Uterus (tissue), 2 donors: ENCODE data around the gene C4orf50.

Source experiments
- POLR2A ChIP-seq, 2 donors: fragments of 450-650 bp; IDR thresholded peaks; one replicate each; pipeline ENCODE4 v1.6.1; 2016; ENCODE audit warnings: antibody characterized with exemption in 2 of 2, mild to moderate bottlenecking in 1 of 2, moderate library complexity in 1 of 2
- TF ChIP-seq, protein P1 (sequence below), 4 experiments: fragments of 200-600 bp in 2 of 4; fragments of 450-650 bp in 2 of 4; sonication (generic) in 2 of 4; IDR thresholded peaks; one replicate each; pipeline ENCODE4 v1.5.1; 2016 to 2019; ENCODE audit warnings: antibody characterized with exemption in 4 of 4, mild to moderate bottlenecking in 2 of 4, moderate library complexity in 1 of 4

DNA sequence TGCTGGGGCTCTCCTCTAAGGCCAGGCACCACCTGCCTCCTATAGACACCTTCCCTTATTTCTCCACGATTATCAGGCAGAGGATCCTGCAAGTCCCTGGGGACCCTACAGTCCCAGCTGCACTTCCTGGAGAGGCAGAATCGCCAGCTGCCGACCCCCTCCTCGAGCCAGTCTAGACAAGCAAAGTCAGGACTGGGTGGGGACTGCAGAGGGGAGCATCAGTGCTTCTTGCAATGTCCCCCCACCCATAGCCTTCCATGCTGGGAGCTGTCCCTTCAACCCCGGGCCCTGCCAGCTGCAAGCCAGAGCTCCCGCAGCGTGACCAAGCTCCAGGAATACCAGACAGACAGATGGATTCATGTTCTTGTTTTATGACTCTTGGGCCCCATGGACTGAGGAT lies 124.0 kb downstream of the C4orf50 start:
- TF ChIP-seq, protein P1, sequence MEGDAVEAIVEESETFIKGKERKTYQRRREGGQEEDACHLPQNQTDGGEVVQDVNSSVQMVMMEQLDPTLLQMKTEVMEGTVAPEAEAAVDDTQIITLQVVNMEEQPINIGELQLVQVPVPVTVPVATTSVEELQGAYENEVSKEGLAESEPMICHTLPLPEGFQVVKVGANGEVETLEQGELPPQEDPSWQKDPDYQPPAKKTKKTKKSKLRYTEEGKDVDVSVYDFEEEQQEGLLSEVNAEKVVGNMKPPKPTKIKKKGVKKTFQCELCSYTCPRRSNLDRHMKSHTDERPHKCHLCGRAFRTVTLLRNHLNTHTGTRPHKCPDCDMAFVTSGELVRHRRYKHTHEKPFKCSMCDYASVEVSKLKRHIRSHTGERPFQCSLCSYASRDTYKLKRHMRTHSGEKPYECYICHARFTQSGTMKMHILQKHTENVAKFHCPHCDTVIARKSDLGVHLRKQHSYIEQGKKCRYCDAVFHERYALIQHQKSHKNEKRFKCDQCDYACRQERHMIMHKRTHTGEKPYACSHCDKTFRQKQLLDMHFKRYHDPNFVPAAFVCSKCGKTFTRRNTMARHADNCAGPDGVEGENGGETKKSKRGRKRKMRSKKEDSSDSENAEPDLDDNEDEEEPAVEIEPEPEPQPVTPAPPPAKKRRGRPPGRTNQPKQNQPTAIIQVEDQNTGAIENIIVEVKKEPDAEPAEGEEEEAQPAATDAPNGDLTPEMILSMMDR (IDR thresholded peaks at IDR 0.05), result no peak
- TF ChIP-seq POLR2A (IDR thresholded peaks at IDR 0.05), result no peak
